ENCODE data around the gene RUBCN.
A peak's percentile ranks its signal among the peaks of the same experiment; 100 is the strongest.
"Not testable (repeated sequence)": the region's sequence is repeated elsewhere in the genome, so short reads cannot be mapped to it uniquely, and the experiment has no call there.

RUBCN gene

DNA sequence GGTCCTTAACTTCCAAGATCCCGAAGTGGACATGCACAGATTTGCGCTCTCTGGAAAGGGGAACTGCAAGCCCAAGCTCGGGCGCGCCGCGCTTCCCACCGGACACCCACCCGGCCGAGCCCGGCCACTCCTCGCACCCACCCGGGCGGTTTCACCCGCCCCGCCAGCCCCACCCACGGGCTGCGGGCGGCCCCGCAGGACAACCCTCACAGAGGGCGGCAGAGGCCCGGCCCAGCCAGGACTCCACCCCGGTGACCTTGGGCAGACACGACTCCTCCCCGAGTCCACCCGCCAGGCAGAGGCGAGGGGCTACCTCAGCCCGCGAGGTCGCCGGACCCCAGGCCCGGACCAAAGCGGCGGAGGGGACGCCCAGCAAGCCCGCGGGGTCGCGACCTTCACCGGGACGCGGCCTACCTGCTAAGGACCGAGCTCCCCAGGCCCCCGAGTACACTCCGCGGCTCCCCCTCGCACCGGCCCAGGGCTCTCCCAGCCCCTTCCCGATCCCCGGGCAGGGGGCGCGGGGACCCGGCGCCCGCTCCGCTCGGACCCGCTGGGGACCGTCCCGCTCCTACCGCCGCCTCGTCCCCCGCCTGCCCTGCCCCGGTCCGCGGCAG lies 109.4 kb downstream of the RUBCN start:
- not testable (repeated sequence) for H2BK120ac ChIP-seq (ENCODE audit: insufficient read depth, low read length, poor library complexity); H2AFZ ChIP-seq (ENCODE audit: insufficient read depth, low read length, poor library complexity); H2BK12ac ChIP-seq (ENCODE audit: low read length); H3K36me3 ChIP-seq (ENCODE audit: control insufficient read depth in 1 of 2, insufficient read depth in 2 of 2, low read length in 2 of 2); H3K23ac ChIP-seq (ENCODE audit: low read length); H3K4ac ChIP-seq (ENCODE audit: low read depth, low read length); H2BK5ac ChIP-seq (ENCODE audit: low read depth, low read length, poor library complexity); H3K9me3 ChIP-seq (ENCODE audit: insufficient read depth, low read depth, low read length); H3K14ac ChIP-seq (ENCODE audit: low read length); H3K79me2 ChIP-seq (ENCODE audit: control insufficient read depth, insufficient read depth, low read length, poor library complexity); H3K4me1 ChIP-seq (ENCODE audit: control insufficient read depth in 1 of 2, insufficient read depth in 2 of 2, low read length in 2 of 2); DNase-seq; H2AK5ac ChIP-seq (ENCODE audit: low read length); H3K27me3 ChIP-seq (ENCODE audit: insufficient read depth, low read length); H4K12ac ChIP-seq (ENCODE audit: low read depth, low read length); H3K79me1 ChIP-seq (ENCODE audit: low read length)
- Histone ChIP-seq H3K4me2 (ENCODE audit: low read length) (peak overlapping the region; percentile 62), H4K8ac (ENCODE audit: low read depth, low read length) (peak overlapping the region; percentile 98), H3K18ac (ENCODE audit: low read length) (peak overlapping the region; percentile 77), H3K9ac (ENCODE audit: low read length) (peak overlapping the region; percentile 87), H4K91ac (ENCODE audit: low read depth, low read length) (peak overlapping the region; percentile 39), H3K27ac (ENCODE audit: low read depth, low read length) (peak overlapping the region; percentile 72), H3K4me3 (ENCODE audit: low read depth, low read length) (peak overlapping the region; percentile 97)
- no CpG with 5 or more reads among the region's 67 CpGs for WGBS (ENCODE audit: extremely low coverage, insufficient coverage, insufficient read length)

DNA sequence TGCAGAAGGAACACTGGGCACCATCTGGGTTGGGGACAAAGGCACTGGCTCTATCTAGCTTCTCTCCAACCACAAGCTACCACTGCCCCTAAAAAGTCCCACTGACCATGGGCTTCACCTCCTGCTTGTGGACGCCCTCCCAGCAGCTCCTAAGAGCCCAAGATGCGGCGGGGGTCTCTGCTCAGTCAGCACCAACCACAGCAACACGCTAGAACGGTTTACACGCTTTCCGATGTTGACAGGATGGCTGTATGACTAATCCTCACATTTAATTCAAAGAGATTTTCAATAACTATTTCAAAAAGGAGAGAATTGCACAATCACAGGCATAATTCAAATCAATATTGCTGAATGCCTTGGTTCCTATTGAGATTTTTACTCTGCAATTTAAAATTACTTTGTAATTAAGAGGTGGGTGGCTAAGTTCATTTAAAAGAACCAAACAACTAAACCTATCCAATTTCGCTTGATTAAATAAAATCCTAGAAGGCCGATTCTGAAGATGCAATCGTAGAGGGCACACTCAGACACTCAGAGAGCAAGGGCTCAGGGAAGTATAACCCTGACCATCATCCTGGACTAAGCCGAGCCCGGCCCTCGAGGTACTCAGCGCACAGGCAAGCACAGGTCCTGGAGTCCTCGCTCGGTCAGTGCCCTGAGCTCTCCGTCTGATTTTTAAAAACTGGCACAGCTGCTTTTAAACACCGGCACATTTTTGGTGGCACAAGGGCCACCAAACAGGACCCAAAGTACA lies 110.1 kb downstream of the RUBCN start:
- H3K4me1 ChIP-seq (ENCODE audit: control insufficient read depth in 1 of 2, insufficient read depth in 2 of 2, low read length in 2 of 2); H3K18ac ChIP-seq (ENCODE audit: low read length); H2AK5ac ChIP-seq (ENCODE audit: low read length); H2BK12ac ChIP-seq (ENCODE audit: low read length); DNase-seq; H4K91ac ChIP-seq (ENCODE audit: low read depth, low read length); H4K8ac ChIP-seq (ENCODE audit: low read depth, low read length); H3K23ac ChIP-seq (ENCODE audit: low read length); H3K36me3 ChIP-seq (ENCODE audit: control insufficient read depth in 1 of 2, insufficient read depth in 2 of 2, low read length in 2 of 2); H3K27me3 ChIP-seq (ENCODE audit: insufficient read depth, low read length); H2AFZ ChIP-seq (ENCODE audit: insufficient read depth, low read length, poor library complexity); H3K9ac ChIP-seq (ENCODE audit: low read length); H2BK5ac ChIP-seq (ENCODE audit: low read depth, low read length, poor library complexity); H3K27ac ChIP-seq (ENCODE audit: low read depth, low read length); H3K79me1 ChIP-seq (ENCODE audit: low read length); H3K4ac ChIP-seq (ENCODE audit: low read depth, low read length); H3K9me3 ChIP-seq (ENCODE audit: insufficient read depth, low read depth, low read length); H3K79me2 ChIP-seq (ENCODE audit: control insufficient read depth, insufficient read depth, low read length, poor library complexity); H2BK120ac ChIP-seq (ENCODE audit: insufficient read depth, low read length, poor library complexity); H4K12ac ChIP-seq (ENCODE audit: low read depth, low read length); H3K14ac ChIP-seq (ENCODE audit: low read length): not testable (repeated sequence)
- H3K4me2 ChIP-seq (ENCODE audit: low read length), result peak overlapping the region; percentile 62
- no CpG with 5 or more reads among the region's 18 CpGs for WGBS (ENCODE audit: extremely low coverage, insufficient coverage, insufficient read length)
- peak overlapping the region; percentile 66 for H3K4me3 ChIP-seq (ENCODE audit: low read depth, low read length)

DNA sequence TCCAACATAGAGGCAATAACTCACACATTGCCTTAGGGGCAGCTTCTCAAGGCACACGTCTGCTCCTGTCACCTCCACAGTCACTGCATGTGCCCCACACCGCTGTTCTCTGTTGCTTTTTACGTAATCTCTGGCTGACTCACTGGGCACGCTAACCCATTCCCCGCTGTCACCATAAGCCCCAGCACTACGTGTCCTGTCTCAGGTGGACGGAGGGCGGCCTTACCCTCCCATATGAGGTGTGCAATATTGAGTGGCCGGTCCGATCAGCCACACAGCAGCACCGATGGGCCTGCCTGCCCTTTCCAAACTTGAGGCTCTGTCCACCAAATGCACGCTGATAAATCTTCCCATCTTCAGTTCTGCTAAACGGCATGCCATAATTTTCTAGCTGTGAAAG lies 115.2 kb downstream of the RUBCN start:
- not testable (repeated sequence) for DNase-seq
- no CpG with 5 or more reads among the region's 13 CpGs for WGBS (ENCODE audit: extremely low coverage, insufficient coverage, insufficient read length)

More for the DNA sequence above, 115.2 kb downstream of the RUBCN start:
- not testable (repeated sequence) for H3K4ac ChIP-seq (ENCODE audit: low read depth, low read length); H3K18ac ChIP-seq (ENCODE audit: low read length); H4K8ac ChIP-seq (ENCODE audit: low read depth, low read length); H2AFZ ChIP-seq (ENCODE audit: insufficient read depth, low read length, poor library complexity); H2AK5ac ChIP-seq (ENCODE audit: low read length); H3K4me2 ChIP-seq (ENCODE audit: low read length); H3K4me1 ChIP-seq (ENCODE audit: control insufficient read depth in 1 of 2, insufficient read depth in 2 of 2, low read length in 2 of 2); H2BK12ac ChIP-seq (ENCODE audit: low read length); H4K91ac ChIP-seq (ENCODE audit: low read depth, low read length); H3K14ac ChIP-seq (ENCODE audit: low read length); H2BK5ac ChIP-seq (ENCODE audit: low read depth, low read length, poor library complexity); H3K4me3 ChIP-seq (ENCODE audit: low read depth, low read length); H3K79me1 ChIP-seq (ENCODE audit: low read length); H3K27me3 ChIP-seq (ENCODE audit: insufficient read depth, low read length); H3K79me2 ChIP-seq (ENCODE audit: control insufficient read depth, insufficient read depth, low read length, poor library complexity); H3K9me3 ChIP-seq (ENCODE audit: insufficient read depth, low read depth, low read length); H4K12ac ChIP-seq (ENCODE audit: low read depth, low read length); H3K27ac ChIP-seq (ENCODE audit: low read depth, low read length); H3K23ac ChIP-seq (ENCODE audit: low read length); H2BK120ac ChIP-seq (ENCODE audit: insufficient read depth, low read length, poor library complexity); H3K9ac ChIP-seq (ENCODE audit: low read length)
- peaks cover 20 to 24% of the 10 kb centered on the region in 2 experiments for H3K36me3 ChIP-seq (ENCODE audit: control insufficient read depth in 1 of 2, insufficient read depth in 2 of 2, low read length in 2 of 2)
